Activated CD8-positive, alpha-beta T cell treated with anti-CD3 and anti-CD28 coated beads for 36 hours (primary cell): ENCODE measurements around the gene AJAP1. TPM values are rescaled to one million over a fixed set of nuclear protein-coding genes. Genes with fewer than 3 reads are reported as not detected.

ENCODE experiments used
- ATAC-seq: fragments of 200-7000 bp; cut with Tn5 transposase; one replicate; pipeline ENCODE4 v1.10.0; 2021; ENCODE audit warnings: mild to moderate bottlenecking, moderate library complexity
- CTCF ChIA-PET: fragments of 350-600 bp; sonication (Branson Sonifier 250); formaldehyde crosslinking; loops from one replicate; lab custom pipeline; 2021; ENCODE audit warnings: antibody characterized with exemption; lab: Charles Lee
- POLR2A ChIA-PET: fragments of 350-600 bp; sonication (Branson Sonifier 250); formaldehyde crosslinking; loops from one replicate; lab custom pipeline; 2021; ENCODE audit warnings: antibody characterized with exemption; lab: Charles Lee
- DNase-seq: peaks from one replicate; pipeline ENCODE4 v3.0.0-alpha.2; 2020
- H3K27ac Mint-ChIP-seq: one replicate; pipeline ENCODE4 v1.8.0; 2021; ENCODE audit warnings: mild to moderate bottlenecking, mixed read lengths
- H3K27me3 Mint-ChIP-seq: one replicate; pipeline ENCODE4 v1.8.0; 2021; ENCODE audit warnings: mixed read lengths
- H3K36me3 Mint-ChIP-seq: one replicate; pipeline ENCODE4 v1.8.0; 2021; ENCODE audit warnings: low read depth, mixed read lengths
- H3K4me1 Mint-ChIP-seq: one replicate; pipeline ENCODE4 v1.8.0; 2021; ENCODE audit warnings: low read depth, mixed read lengths
- H3K4me3 Mint-ChIP-seq: one replicate; pipeline ENCODE4 v1.8.0; 2021; ENCODE audit warnings: mild to moderate bottlenecking, moderate library complexity, mixed read lengths
- H3K9me3 Mint-ChIP-seq: one replicate; pipeline ENCODE4 v1.8.0; 2021; ENCODE audit warnings: mixed read lengths
- CTCF ChIP-seq: fragments of 200-600 bp; IDR thresholded peaks from one replicate; pipeline ENCODE4 v1.8.0; 2022; ENCODE audit warnings: antibody characterized with exemption, mild to moderate bottlenecking
- intact Hi-C: fragments of 100-400 bp; cut with micrococcal nuclease; formaldehyde crosslinking; loops from one replicate; pipeline ENCODE4 v1.10.0; 2022
- total RNA-seq, 2 experiments: library from RNA; stranded (reverse); gene quantifications; one replicate each; pipeline ENCODE4 v1.2.3, GENCODE V29; 2021

The AJAP1 gene
- total RNA-seq, 2 experiments from 2014 or later: 0.65 to 0.78 TPM

- no peaks in the 10 kb centered on the region for H3K36me3 Mint-ChIP-seq
These were observed 18.2 kb upstream of the AJAP1 start for GRCh38 chr1:4636186-4636585.

GRCh38 chr1:4636644-4637380, 17.6 kb upstream of the AJAP1 start:
- DNase-seq (no peak), ATAC-seq (no peak)
- no peaks in the 10 kb centered on the region for H3K9me3 Mint-ChIP-seq
- no peak for TF ChIP-seq CTCF
- no peaks in the 10 kb centered on the region for H3K36me3 Mint-ChIP-seq
- H3K27ac Mint-ChIP-seq: no peak overlapping the region
- H3K27me3 Mint-ChIP-seq: peaks cover 6% of the 10 kb centered on the region
- no peaks in the 10 kb centered on the region for H3K4me1 Mint-ChIP-seq
- ChIA-PET POLR2A (interaction anchor here (0.6 kb wide), 1 partner anchor 319 kb away, joined by 3 read pairs; no protein-coding TSS in a partner anchor), CTCF (no interaction called here)
- intact Hi-C loops: no loop called here
- no peak overlapping the region for H3K4me3 Mint-ChIP-seq

More at GRCh38 chr1:4636186-4636585, 18.2 kb upstream of the AJAP1 start:
- Mint-ChIP-seq H3K9me3 (no peaks in the 10 kb centered on the region), H3K4me1 (no peaks in the 10 kb centered on the region), H3K27me3 (peaks cover 6% of the 10 kb centered on the region), H3K27ac (no peak overlapping the region), H3K4me3 (no peak overlapping the region)
- no peak for DNase-seq
- ChIA-PET CTCF (no interaction called here), POLR2A (no interaction called here)
- no peak for ATAC-seq
- intact Hi-C loops: no loop called here
- TF ChIP-seq CTCF: no peak

- ATAC-seq: no peak
- ChIA-PET POLR2A (interaction anchor here (0.6 kb wide), 1 partner anchor 320 kb away, joined by 3 read pairs; no protein-coding TSS in a partner anchor), CTCF (no interaction called here)
- Mint-ChIP-seq H3K4me1 (no peaks in the 10 kb centered on the region), H3K27me3 (peaks cover 6% of the 10 kb centered on the region), H3K4me3 (no peak overlapping the region), H3K9me3 (no peaks in the 10 kb centered on the region), H3K27ac (no peak overlapping the region), H3K36me3 (no peaks in the 10 kb centered on the region)
- intact Hi-C loops: no loop called here
- no peak for TF ChIP-seq CTCF
- DNase-seq: no peak
These were observed 16.6 kb upstream of the AJAP1 start for GRCh38 chr1:4637616-4638344.

GRCh38 chr1:4638345-4638729, 16.1 kb upstream of the AJAP1 start:
- DNase-seq (no peak), ATAC-seq (no peak)
- H3K27ac Mint-ChIP-seq: no peak overlapping the region
- H3K4me1 Mint-ChIP-seq: no peaks in the 10 kb centered on the region
- POLR2A ChIA-PET: no interaction called here
- H3K27me3 Mint-ChIP-seq: peaks cover 6% of the 10 kb centered on the region
- no peak for TF ChIP-seq CTCF
- H3K4me3 Mint-ChIP-seq: no peak overlapping the region
- CTCF ChIA-PET: no interaction called here
- H3K9me3 Mint-ChIP-seq: no peaks in the 10 kb centered on the region
- intact Hi-C loops: no loop called here
- H3K36me3 Mint-ChIP-seq: no peaks in the 10 kb centered on the region

- H3K4me3 Mint-ChIP-seq: no peak overlapping the region
- POLR2A ChIA-PET: no interaction called here
- CTCF ChIA-PET: interaction anchor here (0.6 kb wide), 1 partner anchor 56 kb away, joined by 3 read pairs; no protein-coding TSS in a partner anchor
- H3K27ac Mint-ChIP-seq: no peak overlapping the region
- peaks cover 8% of the 10 kb centered on the region for H3K27me3 Mint-ChIP-seq
- intact Hi-C loops: no loop called here
- no peak for DNase-seq
- TF ChIP-seq CTCF: no peak
- no peaks in the 10 kb centered on the region for H3K36me3 Mint-ChIP-seq
- no peaks in the 10 kb centered on the region for H3K9me3 Mint-ChIP-seq
- no peak for ATAC-seq
- H3K4me1 Mint-ChIP-seq: no peaks in the 10 kb centered on the region
These were observed 13.5 kb upstream of the AJAP1 start for GRCh38 chr1:4640931-4641330.
